WTC11 (cell line): ENCODE measurements around the gene GRAMD4. TPM values are rescaled to one million over a fixed set of nuclear protein-coding genes. Genes with fewer than 3 reads are reported as not detected.

ENCODE experiments used
- ATAC-seq: fragments of 200-7000 bp; cut with Tn5 transposase; 2 replicates; pipeline ENCODE4 v1.10.0; 2021; ENCODE audit warnings: mild to moderate bottlenecking, moderate library complexity
- CTCF ChIA-PET: fragments of 300-600 bp; sonication (Branson Sonifier 250); formaldehyde crosslinking; loops from one replicate; lab custom pipeline; 2021; ENCODE audit warnings: antibody characterized with exemption; lab: Charles Lee
- POLR2A ChIA-PET: fragments of 350-600 bp; sonication (Branson Sonifier 250); formaldehyde crosslinking; loops from one replicate; lab custom pipeline; 2021; ENCODE audit warnings: antibody characterized with exemption; lab: Charles Lee
- DNase-seq: peaks from one replicate; pipeline ENCODE4 v3.0.0; 2021; ENCODE audit warnings: low spot score
- H3K27ac Mint-ChIP-seq: 2 replicates; pipeline ENCODE4 v1.8.0; 2021; ENCODE audit warnings: mixed read lengths
- H3K27me3 Mint-ChIP-seq: 2 replicates; pipeline ENCODE4 v1.8.0; 2021; ENCODE audit warnings: low read depth, mild to moderate bottlenecking, moderate library complexity, mixed read lengths
- H3K36me3 Mint-ChIP-seq: 2 replicates; pipeline ENCODE4 v1.8.0; 2021; ENCODE audit warnings: mixed read lengths
- H3K4me1 Mint-ChIP-seq: 2 replicates; pipeline ENCODE4 v1.8.0; 2022; ENCODE audit warnings: mixed read lengths
- H3K4me3 Mint-ChIP-seq: 2 replicates; pipeline ENCODE4 v1.8.0; 2021; ENCODE audit warnings: mild to moderate bottlenecking, moderate library complexity, mixed read lengths
- H3K9me3 Mint-ChIP-seq: 2 replicates; pipeline ENCODE4 v1.8.0; 2021; ENCODE audit warnings: mixed read lengths
- ATF1 ChIP-seq: sonication (generic); formaldehyde crosslinking; IDR thresholded peaks from 2 replicates; pipeline ENCODE4 v1.8.1; 2023; ENCODE audit warnings: mild to moderate bottlenecking, moderate library complexity, missing genetic modification reagents
- CBFB ChIP-seq: sonication (generic); formaldehyde crosslinking; IDR thresholded peaks from 2 replicates; pipeline ENCODE4 v1.8.1; 2022; ENCODE audit warnings: mild to moderate bottlenecking, low read depth, missing genetic modification reagents
- FOXP1 ChIP-seq: sonication (generic); formaldehyde crosslinking; IDR thresholded peaks from 2 replicates; pipeline ENCODE4 v1.8.0; 2022; ENCODE audit warnings: missing genetic modification reagents, mild to moderate bottlenecking, moderate library complexity, borderline replicate concordance
- GRHL2 ChIP-seq: fragments of 250-450 bp; sonication (Bioruptor Pico); IDR thresholded peaks from 2 replicates; pipeline ENCODE4 v1.8.0; 2022; ENCODE audit warnings: mild to moderate bottlenecking, moderate library complexity; ENCODE audit not compliant: insufficient replicate concordance, severe bottlenecking
- RELA ChIP-seq: sonication (generic); formaldehyde crosslinking; IDR thresholded peaks from 2 replicates; pipeline ENCODE4 v1.8.1; 2022; ENCODE audit warnings: missing genetic modification reagents, mild to moderate bottlenecking, borderline replicate concordance
- TCF7 ChIP-seq: sonication (generic); formaldehyde crosslinking; IDR thresholded peaks from 2 replicates; pipeline ENCODE4 v1.8.0; 2022; ENCODE audit warnings: mild to moderate bottlenecking, low read depth, missing genetic modification reagents, moderate library complexity
- TEAD4 ChIP-seq: sonication (generic); formaldehyde crosslinking; IDR thresholded peaks from 2 replicates; pipeline ENCODE4 v1.8.0; 2022; ENCODE audit warnings: mild to moderate bottlenecking, missing genetic modification reagents
- ZBTB21 ChIP-seq: sonication (generic); formaldehyde crosslinking; IDR thresholded peaks from 2 replicates; pipeline ENCODE4 v1.8.1; 2023; ENCODE audit warnings: mild to moderate bottlenecking, missing genetic modification reagents, borderline replicate concordance
- ZNF121 ChIP-seq: sonication (generic); formaldehyde crosslinking; IDR thresholded peaks from 2 replicates; pipeline ENCODE4 v1.8.0; 2023; ENCODE audit warnings: missing genetic modification reagents
- ZNF138 ChIP-seq: sonication (generic); formaldehyde crosslinking; conservative IDR thresholded peaks from 2 replicates; pipeline ENCODE4 v1.8.1; 2022; ENCODE audit warnings: mild to moderate bottlenecking, moderate library complexity, missing genetic modification reagents
- ZNF263 ChIP-seq: sonication (generic); formaldehyde crosslinking; IDR thresholded peaks from 2 replicates; pipeline ENCODE4 v1.8.1; 2022; ENCODE audit warnings: low read depth, mild to moderate bottlenecking, moderate library complexity, missing genetic modification reagents
- total RNA-seq: library from RNA; stranded (reverse); gene quantifications from 3 replicates; pipeline ENCODE4 v1.2.3, GENCODE V29; 2021
- TF ChIP-seq, protein P1 (sequence below): sonication (generic); formaldehyde crosslinking; conservative IDR thresholded peaks from 2 replicates; pipeline ENCODE4 v1.8.1; 2023; ENCODE audit warnings: mild to moderate bottlenecking, low read depth, missing genetic modification reagents, moderate library complexity
- TF ChIP-seq, protein P2 (sequence below): sonication (generic); formaldehyde crosslinking; IDR thresholded peaks from 2 replicates; pipeline ENCODE4 v1.8.0; 2023; ENCODE audit warnings: mild to moderate bottlenecking, missing genetic modification reagents
- TF ChIP-seq, protein P3 (sequence below): sonication (generic); formaldehyde crosslinking; IDR thresholded peaks from 2 replicates; pipeline ENCODE4 v1.8.0; 2022; ENCODE audit warnings: mild to moderate bottlenecking, missing genetic modification reagents
- TF ChIP-seq, protein P4 (sequence below): sonication (generic); formaldehyde crosslinking; IDR thresholded peaks from 2 replicates; pipeline ENCODE4 v1.8.0; 2022; ENCODE audit warnings: mild to moderate bottlenecking, missing genetic modification reagents
- TF ChIP-seq, protein P5 (sequence below): sonication (generic); formaldehyde crosslinking; IDR thresholded peaks from 2 replicates; pipeline ENCODE4 v1.8.1; 2023; ENCODE audit warnings: mild to moderate bottlenecking, missing genetic modification reagents, moderate library complexity
- TF ChIP-seq, protein P6 (sequence below): sonication (generic); formaldehyde crosslinking; IDR thresholded peaks from 2 replicates; pipeline ENCODE4 v1.8.1; 2023; ENCODE audit warnings: mild to moderate bottlenecking, missing genetic modification reagents, moderate library complexity
- TF ChIP-seq, protein P7 (sequence below): sonication (generic); formaldehyde crosslinking; IDR thresholded peaks from 2 replicates; pipeline ENCODE4 v1.8.1; 2022; ENCODE audit warnings: missing genetic modification reagents, borderline replicate concordance
- TF ChIP-seq, protein P8 (sequence below): sonication (generic); formaldehyde crosslinking; IDR thresholded peaks from 2 replicates; pipeline ENCODE4 v1.8.0; 2022; ENCODE audit warnings: mild to moderate bottlenecking, missing genetic modification reagents

The GRAMD4 gene
- total RNA-seq, 1 experiment from 2014 or later, result 41.0 TPM

DNA sequence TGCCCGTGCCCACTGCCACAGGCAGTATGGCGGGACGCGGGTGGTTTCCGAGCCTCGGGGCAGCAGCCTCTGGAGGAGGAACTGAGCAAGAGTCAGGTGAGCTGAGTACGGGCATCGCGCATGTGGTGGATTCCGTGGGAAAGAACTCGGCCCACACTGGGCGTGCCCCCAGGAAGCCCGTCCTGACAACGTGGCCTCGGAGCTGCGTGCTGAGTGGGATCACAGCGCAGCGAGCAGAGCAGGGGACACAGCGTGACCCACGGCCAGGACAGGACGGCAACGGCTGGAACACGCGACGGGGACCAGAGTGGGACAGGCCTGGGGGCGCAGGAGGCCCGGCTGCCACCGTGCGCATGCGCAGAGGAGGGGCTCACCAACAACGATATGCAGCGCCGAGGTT, 81.1 kb downstream of the GRAMD4 start:
- POLR2A ChIA-PET, result no interaction called here
- TF ChIP-seq GRHL2 (CRISPR knock-in tag), result no peak
- no peak for TF ChIP-seq TCF7 (CRISPR knock-in tag)
- TF ChIP-seq, protein P1, sequence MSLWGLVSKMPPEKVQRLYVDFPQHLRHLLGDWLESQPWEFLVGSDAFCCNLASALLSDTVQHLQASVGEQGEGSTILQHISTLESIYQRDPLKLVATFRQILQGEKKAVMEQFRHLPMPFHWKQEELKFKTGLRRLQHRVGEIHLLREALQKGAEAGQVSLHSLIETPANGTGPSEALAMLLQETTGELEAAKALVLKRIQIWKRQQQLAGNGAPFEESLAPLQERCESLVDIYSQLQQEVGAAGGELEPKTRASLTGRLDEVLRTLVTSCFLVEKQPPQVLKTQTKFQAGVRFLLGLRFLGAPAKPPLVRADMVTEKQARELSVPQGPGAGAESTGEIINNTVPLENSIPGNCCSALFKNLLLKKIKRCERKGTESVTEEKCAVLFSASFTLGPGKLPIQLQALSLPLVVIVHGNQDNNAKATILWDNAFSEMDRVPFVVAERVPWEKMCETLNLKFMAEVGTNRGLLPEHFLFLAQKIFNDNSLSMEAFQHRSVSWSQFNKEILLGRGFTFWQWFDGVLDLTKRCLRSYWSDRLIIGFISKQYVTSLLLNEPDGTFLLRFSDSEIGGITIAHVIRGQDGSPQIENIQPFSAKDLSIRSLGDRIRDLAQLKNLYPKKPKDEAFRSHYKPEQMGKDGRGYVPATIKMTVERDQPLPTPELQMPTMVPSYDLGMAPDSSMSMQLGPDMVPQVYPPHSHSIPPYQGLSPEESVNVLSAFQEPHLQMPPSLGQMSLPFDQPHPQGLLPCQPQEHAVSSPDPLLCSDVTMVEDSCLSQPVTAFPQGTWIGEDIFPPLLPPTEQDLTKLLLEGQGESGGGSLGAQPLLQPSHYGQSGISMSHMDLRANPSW (CRISPR knock-in tag), result no peak
- TF ChIP-seq, protein P2, sequence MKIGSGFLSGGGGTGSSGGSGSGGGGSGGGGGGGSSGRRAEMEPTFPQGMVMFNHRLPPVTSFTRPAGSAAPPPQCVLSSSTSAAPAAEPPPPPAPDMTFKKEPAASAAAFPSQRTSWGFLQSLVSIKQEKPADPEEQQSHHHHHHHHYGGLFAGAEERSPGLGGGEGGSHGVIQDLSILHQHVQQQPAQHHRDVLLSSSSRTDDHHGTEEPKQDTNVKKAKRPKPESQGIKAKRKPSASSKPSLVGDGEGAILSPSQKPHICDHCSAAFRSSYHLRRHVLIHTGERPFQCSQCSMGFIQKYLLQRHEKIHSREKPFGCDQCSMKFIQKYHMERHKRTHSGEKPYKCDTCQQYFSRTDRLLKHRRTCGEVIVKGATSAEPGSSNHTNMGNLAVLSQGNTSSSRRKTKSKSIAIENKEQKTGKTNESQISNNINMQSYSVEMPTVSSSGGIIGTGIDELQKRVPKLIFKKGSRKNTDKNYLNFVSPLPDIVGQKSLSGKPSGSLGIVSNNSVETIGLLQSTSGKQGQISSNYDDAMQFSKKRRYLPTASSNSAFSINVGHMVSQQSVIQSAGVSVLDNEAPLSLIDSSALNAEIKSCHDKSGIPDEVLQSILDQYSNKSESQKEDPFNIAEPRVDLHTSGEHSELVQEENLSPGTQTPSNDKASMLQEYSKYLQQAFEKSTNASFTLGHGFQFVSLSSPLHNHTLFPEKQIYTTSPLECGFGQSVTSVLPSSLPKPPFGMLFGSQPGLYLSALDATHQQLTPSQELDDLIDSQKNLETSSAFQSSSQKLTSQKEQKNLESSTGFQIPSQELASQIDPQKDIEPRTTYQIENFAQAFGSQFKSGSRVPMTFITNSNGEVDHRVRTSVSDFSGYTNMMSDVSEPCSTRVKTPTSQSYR, result no peak
- TF ChIP-seq ATF1, result no peak
- no peak for TF ChIP-seq CBFB
- TF ChIP-seq ZNF121 (CRISPR knock-in tag), result no peak
- TF ChIP-seq ZNF138 (CRISPR knock-in tag), result no peak
- TF ChIP-seq, protein P3, sequence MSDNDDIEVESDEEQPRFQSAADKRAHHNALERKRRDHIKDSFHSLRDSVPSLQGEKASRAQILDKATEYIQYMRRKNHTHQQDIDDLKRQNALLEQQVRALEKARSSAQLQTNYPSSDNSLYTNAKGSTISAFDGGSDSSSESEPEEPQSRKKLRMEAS (CRISPR knock-in tag), result no peak
- no peak for TF ChIP-seq TEAD4 (CRISPR knock-in tag)
- TF ChIP-seq, protein P4, sequence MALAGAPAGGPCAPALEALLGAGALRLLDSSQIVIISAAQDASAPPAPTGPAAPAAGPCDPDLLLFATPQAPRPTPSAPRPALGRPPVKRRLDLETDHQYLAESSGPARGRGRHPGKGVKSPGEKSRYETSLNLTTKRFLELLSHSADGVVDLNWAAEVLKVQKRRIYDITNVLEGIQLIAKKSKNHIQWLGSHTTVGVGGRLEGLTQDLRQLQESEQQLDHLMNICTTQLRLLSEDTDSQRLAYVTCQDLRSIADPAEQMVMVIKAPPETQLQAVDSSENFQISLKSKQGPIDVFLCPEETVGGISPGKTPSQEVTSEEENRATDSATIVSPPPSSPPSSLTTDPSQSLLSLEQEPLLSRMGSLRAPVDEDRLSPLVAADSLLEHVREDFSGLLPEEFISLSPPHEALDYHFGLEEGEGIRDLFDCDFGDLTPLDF (CRISPR knock-in tag), result no peak
- TF ChIP-seq, protein P5, sequence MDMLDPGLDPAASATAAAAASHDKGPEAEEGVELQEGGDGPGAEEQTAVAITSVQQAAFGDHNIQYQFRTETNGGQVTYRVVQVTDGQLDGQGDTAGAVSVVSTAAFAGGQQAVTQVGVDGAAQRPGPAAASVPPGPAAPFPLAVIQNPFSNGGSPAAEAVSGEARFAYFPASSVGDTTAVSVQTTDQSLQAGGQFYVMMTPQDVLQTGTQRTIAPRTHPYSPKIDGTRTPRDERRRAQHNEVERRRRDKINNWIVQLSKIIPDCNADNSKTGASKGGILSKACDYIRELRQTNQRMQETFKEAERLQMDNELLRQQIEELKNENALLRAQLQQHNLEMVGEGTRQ (CRISPR knock-in tag), result no peak
- TF ChIP-seq, protein P6, sequence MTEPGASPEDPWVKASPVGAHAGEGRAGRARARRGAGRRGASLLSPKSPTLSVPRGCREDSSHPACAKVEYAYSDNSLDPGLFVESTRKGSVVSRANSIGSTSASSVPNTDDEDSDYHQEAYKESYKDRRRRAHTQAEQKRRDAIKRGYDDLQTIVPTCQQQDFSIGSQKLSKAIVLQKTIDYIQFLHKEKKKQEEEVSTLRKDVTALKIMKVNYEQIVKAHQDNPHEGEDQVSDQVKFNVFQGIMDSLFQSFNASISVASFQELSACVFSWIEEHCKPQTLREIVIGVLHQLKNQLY (CRISPR knock-in tag), result no peak
- TF ChIP-seq ZNF263, result no peak
- no peak for TF ChIP-seq FOXP1
- no peak for TF ChIP-seq ZBTB21 (CRISPR knock-in tag)
- TF ChIP-seq, all 79 proteins: peak for 0
- H3K27me3 Mint-ChIP-seq, result no peaks in the 10 kb centered on the region
- no peaks in the 10 kb centered on the region for H3K9me3 Mint-ChIP-seq
- no peak for ATAC-seq
- H3K27ac Mint-ChIP-seq, result no peak overlapping the region
- H3K36me3 Mint-ChIP-seq, result peaks cover 42% of the 10 kb centered on the region
- H3K4me3 Mint-ChIP-seq, result no peak overlapping the region
- H3K4me1 Mint-ChIP-seq, result no peaks in the 10 kb centered on the region
- CTCF ChIA-PET, result no interaction called here
- no peak for DNase-seq

DNA sequence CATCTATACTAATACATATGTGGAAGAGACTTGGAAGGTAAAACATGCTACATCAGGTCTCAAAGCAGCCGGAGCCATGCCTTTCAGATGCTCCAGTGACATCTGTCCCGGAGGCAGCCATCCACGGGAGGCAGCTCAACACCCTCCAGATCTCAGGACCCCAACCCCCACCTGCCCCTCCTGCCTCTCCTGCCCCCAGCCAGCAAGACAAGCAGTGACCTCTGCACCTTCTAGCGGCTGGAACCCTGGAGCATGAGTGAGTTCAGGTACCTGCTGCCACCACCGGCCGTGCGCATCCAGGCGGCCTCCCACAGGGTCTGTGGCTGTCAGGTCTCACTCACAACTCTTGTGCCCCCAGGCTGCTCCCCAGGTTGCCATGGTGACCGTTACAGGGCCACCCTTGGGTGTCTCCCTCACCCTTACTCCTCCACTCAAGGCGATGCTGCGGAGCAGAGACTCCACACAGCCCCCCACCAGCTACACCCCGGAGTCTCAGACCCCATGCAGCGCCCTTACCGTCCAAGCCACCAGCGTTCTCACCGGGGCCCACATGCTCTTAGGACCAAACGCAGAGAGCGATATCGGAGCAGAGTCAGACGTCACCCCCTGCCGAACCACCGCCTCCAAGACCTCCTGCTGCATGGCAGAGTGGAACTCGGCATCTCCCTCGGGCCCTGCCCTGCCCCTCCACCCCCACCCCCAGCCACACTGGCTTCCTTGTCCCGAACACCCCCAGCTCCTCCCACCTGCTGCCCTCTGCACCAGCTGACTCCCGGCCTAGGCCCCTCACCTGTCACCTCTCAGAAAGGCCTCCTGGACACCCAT, 83.2 kb downstream of the GRAMD4 start:
- no peak for ATAC-seq
- POLR2A ChIA-PET, result no interaction called here
- DNase-seq, result no peak
- Mint-ChIP-seq H3K4me3 (no peak overlapping the region), H3K27ac (no peak overlapping the region), H3K27me3 (no peaks in the 10 kb centered on the region), H3K9me3 (no peaks in the 10 kb centered on the region), H3K36me3 (peaks cover 51% of the 10 kb centered on the region), H3K4me1 (no peaks in the 10 kb centered on the region)
- CTCF ChIA-PET, result no interaction called here
- TF ChIP-seq ZNF138 (CRISPR knock-in tag) (no peak), CBFB (no peak), RELA (CRISPR knock-in tag) (no peak)
- TF ChIP-seq, protein P7, sequence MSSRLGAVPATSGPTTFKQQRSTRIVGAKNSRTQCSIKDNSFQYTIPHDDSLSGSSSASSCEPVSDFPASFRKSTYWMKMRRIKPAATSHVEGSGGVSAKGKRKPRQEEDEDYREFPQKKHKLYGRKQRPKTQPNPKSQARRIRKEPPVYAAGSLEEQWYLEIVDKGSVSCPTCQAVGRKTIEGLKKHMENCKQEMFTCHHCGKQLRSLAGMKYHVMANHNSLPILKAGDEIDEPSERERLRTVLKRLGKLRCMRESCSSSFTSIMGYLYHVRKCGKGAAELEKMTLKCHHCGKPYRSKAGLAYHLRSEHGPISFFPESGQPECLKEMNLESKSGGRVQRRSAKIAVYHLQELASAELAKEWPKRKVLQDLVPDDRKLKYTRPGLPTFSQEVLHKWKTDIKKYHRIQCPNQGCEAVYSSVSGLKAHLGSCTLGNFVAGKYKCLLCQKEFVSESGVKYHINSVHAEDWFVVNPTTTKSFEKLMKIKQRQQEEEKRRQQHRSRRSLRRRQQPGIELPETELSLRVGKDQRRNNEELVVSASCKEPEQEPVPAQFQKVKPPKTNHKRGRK (CRISPR knock-in tag), result no peak
- TF ChIP-seq, protein P8, sequence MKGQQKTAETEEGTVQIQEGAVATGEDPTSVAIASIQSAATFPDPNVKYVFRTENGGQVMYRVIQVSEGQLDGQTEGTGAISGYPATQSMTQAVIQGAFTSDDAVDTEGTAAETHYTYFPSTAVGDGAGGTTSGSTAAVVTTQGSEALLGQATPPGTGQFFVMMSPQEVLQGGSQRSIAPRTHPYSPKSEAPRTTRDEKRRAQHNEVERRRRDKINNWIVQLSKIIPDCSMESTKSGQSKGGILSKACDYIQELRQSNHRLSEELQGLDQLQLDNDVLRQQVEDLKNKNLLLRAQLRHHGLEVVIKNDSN (CRISPR knock-in tag), result no peak
- TF ChIP-seq, protein P4 (CRISPR knock-in tag), result no peak
